ENCODE results near the gene DENND6A.
A peak's percentile ranks its signal among the peaks of the same experiment; 100 is the strongest.

The DENND6A gene

GRCh38 chr3:57681691-57682090, 11.2 kb downstream of the DENND6A start:
- peaks cover 16% of the 10 kb centered on the region for H3K4me1 Mint-ChIP-seq
- no peak overlapping the region for H3K27ac Mint-ChIP-seq
- ATAC-seq (ENCODE audit: low read depth) (no peak), DNase-seq (ENCODE audit: low spot score in 2 of 2) (no peak)
- no peaks in the 10 kb centered on the region for H3K27me3 Mint-ChIP-seq
- H3K9me3 Mint-ChIP-seq: no peaks in the 10 kb centered on the region
- no peak overlapping the region for H3K4me3 Mint-ChIP-seq
- peaks cover 16% of the 10 kb centered on the region for H3K36me3 Mint-ChIP-seq

GRCh38 chr3:57680046-57680445, 12.8 kb downstream of the DENND6A start:
- Mint-ChIP-seq H3K4me1 (peaks cover 15% of the 10 kb centered on the region), H3K36me3 (peaks cover 15% of the 10 kb centered on the region), H3K27ac (no peak overlapping the region), H3K9me3 (no peaks in the 10 kb centered on the region), H3K4me3 (no peak overlapping the region), H3K27me3 (no peaks in the 10 kb centered on the region)
- ATAC-seq (ENCODE audit: low read depth) (no peak), DNase-seq (ENCODE audit: low spot score in 2 of 2) (no peak)

- peaks cover 25% of the 10 kb centered on the region for H3K4me1 Mint-ChIP-seq
- DNase-seq (ENCODE audit: low spot score in 2 of 2) (no peak), ATAC-seq (ENCODE audit: low read depth) (no peak)
- H3K9me3 Mint-ChIP-seq: peaks cover 1% of the 10 kb centered on the region
- H3K27ac Mint-ChIP-seq: peak overlapping the region; percentile 39
- peaks cover 18% of the 10 kb centered on the region for H3K36me3 Mint-ChIP-seq
- H3K27me3 Mint-ChIP-seq: no peaks in the 10 kb centered on the region
- H3K4me3 Mint-ChIP-seq: no peak overlapping the region
These were observed 17.3 kb downstream of the DENND6A start for GRCh38 chr3:57675530-57675929.

GRCh38 chr3:57673156-57673555, 19.7 kb downstream of the DENND6A start:
- Mint-ChIP-seq H3K4me1 (peaks cover 21% of the 10 kb centered on the region), H3K4me3 (peak overlapping the region; percentile 1), H3K27me3 (no peaks in the 10 kb centered on the region), H3K9me3 (peaks cover 1% of the 10 kb centered on the region), H3K36me3 (peaks cover 12% of the 10 kb centered on the region), H3K27ac (peak overlapping the region; percentile 5)
- ATAC-seq (ENCODE audit: low read depth) (peak; percentile 45), DNase-seq (ENCODE audit: low spot score in 2 of 2) (no peak)

- H3K27me3 Mint-ChIP-seq: no peaks in the 10 kb centered on the region
- ATAC-seq (ENCODE audit: low read depth) (no peak), DNase-seq (ENCODE audit: low spot score in 2 of 2) (no peak)
- peak overlapping the region; percentile 93 for H3K27ac Mint-ChIP-seq
- peaks cover 17% of the 10 kb centered on the region for H3K4me1 Mint-ChIP-seq
- peaks cover 7% of the 10 kb centered on the region for H3K36me3 Mint-ChIP-seq
- H3K9me3 Mint-ChIP-seq: peaks cover 1% of the 10 kb centered on the region
- H3K4me3 Mint-ChIP-seq: no peak overlapping the region
These were observed 22.3 kb downstream of the DENND6A start for GRCh38 chr3:57670543-57670942.

- Mint-ChIP-seq H3K9me3 (no peaks in the 10 kb centered on the region), H3K36me3 (peaks cover 20% of the 10 kb centered on the region), H3K4me1 (no peaks in the 10 kb centered on the region), H3K4me3 (no peak overlapping the region), H3K27ac (no peak overlapping the region), H3K27me3 (no peaks in the 10 kb centered on the region)
- ATAC-seq (ENCODE audit: low read depth) (no peak), DNase-seq (ENCODE audit: low spot score in 2 of 2) (no peak)
These were observed 31.5 kb downstream of the DENND6A start for GRCh38 chr3:57661404-57661803.

GRCh38 chr3:57659806-57660439, 33.0 kb downstream of the DENND6A start:
- H3K4me3 Mint-ChIP-seq: no peak overlapping the region
- no peaks in the 10 kb centered on the region for H3K9me3 Mint-ChIP-seq
- ATAC-seq (ENCODE audit: low read depth) (no peak), DNase-seq (ENCODE audit: low spot score in 2 of 2) (no peak)
- H3K27ac Mint-ChIP-seq: no peak overlapping the region
- peaks cover 18% of the 10 kb centered on the region for H3K36me3 Mint-ChIP-seq
- no peaks in the 10 kb centered on the region for H3K4me1 Mint-ChIP-seq
- H3K27me3 Mint-ChIP-seq: no peaks in the 10 kb centered on the region

- no peak overlapping the region for H3K4me3 Mint-ChIP-seq
- peak overlapping the region; percentile 51 for H3K27ac Mint-ChIP-seq
- H3K4me1 Mint-ChIP-seq: no peaks in the 10 kb centered on the region
- H3K27me3 Mint-ChIP-seq: no peaks in the 10 kb centered on the region
- no peaks in the 10 kb centered on the region for H3K9me3 Mint-ChIP-seq
- H3K36me3 Mint-ChIP-seq: peaks cover 18% of the 10 kb centered on the region
- no peak for ATAC-seq (ENCODE audit: low read depth)
- no peak for DNase-seq (ENCODE audit: low spot score in 2 of 2)
These were observed 33.7 kb downstream of the DENND6A start for GRCh38 chr3:57659004-57659673.

- Mint-ChIP-seq H3K27ac (no peak overlapping the region), H3K4me3 (no peak overlapping the region), H3K4me1 (no peaks in the 10 kb centered on the region), H3K36me3 (peaks cover 20% of the 10 kb centered on the region), H3K9me3 (no peaks in the 10 kb centered on the region), H3K27me3 (no peaks in the 10 kb centered on the region)
- no peak for DNase-seq (ENCODE audit: low spot score in 2 of 2)
- no peak for ATAC-seq (ENCODE audit: low read depth)
These were observed 34.3 kb downstream of the DENND6A start for GRCh38 chr3:57658536-57658935.

GRCh38 chr3:57655727-57656126, 37.1 kb downstream of the DENND6A start:
- DNase-seq (ENCODE audit: low spot score in 2 of 2): no peak
- Mint-ChIP-seq H3K27me3 (no peaks in the 10 kb centered on the region), H3K4me3 (no peak overlapping the region), H3K27ac (no peak overlapping the region), H3K9me3 (no peaks in the 10 kb centered on the region), H3K4me1 (no peaks in the 10 kb centered on the region), H3K36me3 (peaks cover 24% of the 10 kb centered on the region)
- no peak for ATAC-seq (ENCODE audit: low read depth)

GRCh38 chr3:57654267-57654666, 38.6 kb downstream of the DENND6A start:
- Mint-ChIP-seq H3K4me3 (no peak overlapping the region), H3K27ac (no peak overlapping the region), H3K36me3 (peaks cover 27% of the 10 kb centered on the region), H3K4me1 (no peaks in the 10 kb centered on the region), H3K27me3 (no peaks in the 10 kb centered on the region), H3K9me3 (peaks cover 3% of the 10 kb centered on the region)
- ATAC-seq (ENCODE audit: low read depth) (no peak), DNase-seq (ENCODE audit: low spot score in 2 of 2) (no peak)

- Mint-ChIP-seq H3K36me3 (peaks cover 43% of the 10 kb centered on the region), H3K4me1 (peaks cover 12% of the 10 kb centered on the region), H3K9me3 (peaks cover 9% of the 10 kb centered on the region), H3K4me3 (no peak overlapping the region), H3K27ac (peak overlapping the region; percentile 28), H3K27me3 (no peaks in the 10 kb centered on the region)
- DNase-seq (ENCODE audit: low spot score in 2 of 2): no peak
- no peak for ATAC-seq (ENCODE audit: low read depth)
These were observed 40.7 kb downstream of the DENND6A start for GRCh38 chr3:57652203-57652602.

GRCh38 chr3:57647292-57647940, 45.5 kb downstream of the DENND6A start:
- H3K36me3 Mint-ChIP-seq: peaks cover 45% of the 10 kb centered on the region
- ATAC-seq (ENCODE audit: low read depth): peak; percentile 51

GRCh38 chr3:57646723-57647122, 46.2 kb downstream of the DENND6A start:
- H3K36me3 Mint-ChIP-seq: peaks cover 49% of the 10 kb centered on the region
- DNase-seq (ENCODE audit: low spot score in 2 of 2) (no peak), ATAC-seq (ENCODE audit: low read depth) (no peak)
- H3K4me3 Mint-ChIP-seq: no peak overlapping the region
- peaks cover 14% of the 10 kb centered on the region for H3K4me1 Mint-ChIP-seq
- H3K9me3 Mint-ChIP-seq: peaks cover 9% of the 10 kb centered on the region
- H3K27me3 Mint-ChIP-seq: no peaks in the 10 kb centered on the region
- peak overlapping the region; percentile 36 for H3K27ac Mint-ChIP-seq

More at GRCh38 chr3:57647292-57647940, 45.5 kb downstream of the DENND6A start:
- no peak for DNase-seq (ENCODE audit: low spot score in 2 of 2)
- Mint-ChIP-seq H3K4me1 (peaks cover 14% of the 10 kb centered on the region), H3K27me3 (no peaks in the 10 kb centered on the region), H3K4me3 (no peak overlapping the region), H3K9me3 (peaks cover 9% of the 10 kb centered on the region), H3K27ac (peak overlapping the region; percentile 36)

Measured in memory B cell (primary cell).